ENCODE data around the gene TCTN3. TPM values are rescaled to one million over a fixed set of nuclear protein-coding genes. Genes with fewer than 3 reads are reported as not detected.

Gene TCTN3
- 30.1 and 32.0 TPM in 2 replicates for total RNA-seq

GRCh38 chr10:95693668-95694534 lies at the start of gene TCTN3:
Gene TCTN3, minus strand, starts transcription at chr10:95693927. Its CDS starts 28 bp downstream, at chr10:95693899.

DNA sequence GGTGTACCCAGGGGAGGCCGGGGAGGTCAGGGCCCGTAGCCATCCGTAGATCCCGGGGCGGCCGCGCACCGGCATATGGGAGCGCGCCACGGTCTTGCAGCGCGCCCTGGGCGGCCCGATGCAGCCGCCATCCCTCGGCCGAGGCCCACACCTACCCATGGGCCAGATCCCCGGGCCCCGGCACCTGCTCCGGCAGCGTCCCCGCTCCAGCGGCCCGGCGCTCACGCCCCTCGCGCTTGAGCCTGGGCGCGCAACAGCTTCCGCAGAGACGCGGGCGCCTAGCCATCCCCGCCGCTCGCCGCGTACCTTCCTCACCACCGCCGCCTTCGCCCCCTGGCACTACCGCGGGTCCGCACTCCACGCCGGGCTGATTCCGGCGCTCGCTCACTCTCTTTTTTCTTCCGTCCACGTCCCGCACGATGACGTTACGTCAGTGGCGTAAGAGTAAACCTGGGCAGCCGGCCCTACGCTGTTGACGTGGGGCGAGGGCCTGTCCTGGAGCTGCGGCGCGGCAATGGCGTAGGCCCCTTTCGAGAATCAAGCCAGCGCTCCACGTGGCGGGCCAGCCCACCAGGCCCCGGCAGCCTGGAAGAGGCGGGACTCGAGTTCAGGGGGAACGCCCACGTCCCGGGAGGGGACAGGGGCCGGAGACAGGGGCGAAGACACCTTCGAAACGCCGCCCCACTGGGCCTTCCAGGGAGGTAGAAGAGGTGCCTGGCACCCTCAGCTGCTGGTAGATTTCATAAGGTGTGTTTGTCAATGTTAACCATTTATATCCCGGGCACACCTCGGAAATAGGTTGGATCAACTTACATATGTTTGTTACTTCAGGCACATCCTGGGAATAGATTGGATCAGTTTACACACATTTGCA lies 37.2 kb downstream of the TCTN3 start, which contains the start of gene ALDH18A1:
Gene ALDH18A1 (minus strand): TSS at position 421 of the 874 bp plus-strand sequence. CDS start 3,334 bp downstream, outside the sequence.

Other genes starting within 250 kb of the TCTN3 start
- gene SORBS1, start 132.6 kb downstream of the TCTN3 start, total RNA-seq: 1.5 and 3.3 TPM in 2 replicates
- 105 and 132 TPM in 2 replicates for gene ALDH18A1, start 37.2 kb downstream of the TCTN3 start, total RNA-seq
- 0.99 and 1.1 TPM in 2 replicates for gene ENTPD1, start 62.2 kb upstream of the TCTN3 start, total RNA-seq
- gene CC2D2B, start 214.0 kb upstream of the TCTN3 start, total RNA-seq: 0.06 and 0.13 TPM in 2 replicates

All from aortic smooth muscle cell (primary cell).